Kidney epithelial cell (primary cell): Measurements from ENCODE around the gene HDAC9. TPM values are rescaled to one million over a fixed set of nuclear protein-coding genes. Genes with fewer than 3 reads are reported as not detected.

ENCODE experiments used
- DNase-seq: peaks from one replicate; pipeline ENCODE4 v3.0.0-alpha.2; 2010; ENCODE audit warnings: low read depth
- H3K27me3 ChIP-seq: 2 replicates; pipeline ENCODE4 v1.6.0; 2011; ENCODE audit warnings: low read length; ENCODE audit not compliant: control insufficient read depth, insufficient read depth
- H3K36me3 ChIP-seq: 2 replicates; pipeline ENCODE4 v1.5.1; 2011; ENCODE audit warnings: low read length; ENCODE audit not compliant: control insufficient read depth, insufficient read depth
- H3K4me3 ChIP-seq: 2 replicates; pipeline ENCODE4 v1.5.1; 2011; ENCODE audit warnings: low read depth, mild to moderate bottlenecking, control low read depth, low read length
- CTCF ChIP-seq: IDR thresholded peaks from 2 replicates; pipeline ENCODE4 v1.5.1; 2011; ENCODE audit warnings: mild to moderate bottlenecking, moderate library complexity, low read length, control low read depth, inconsistent platforms; ENCODE audit not compliant: insufficient read depth, poor library complexity, severe bottlenecking
- total RNA-seq: library from RNA; depleted of rRNA; stranded (reverse); fragments of >200 nt; gene quantifications from 2 replicates; pipeline ENCODE4 v1.2.3, GENCODE V29; 2015

Gene HDAC9
- total RNA-seq, 1 donor from 2014 or later: 84.5 TPM

GRCh38 chr7:18760046-18760445, 264.5 kb downstream of the HDAC9 start:
- Histone ChIP-seq H3K27me3 (no peaks in the 10 kb centered on the region), H3K36me3 (no peaks in the 10 kb centered on the region), H3K4me3 (no peak overlapping the region)
- DNase-seq: no peak
- TF ChIP-seq CTCF: no peak

- H3K36me3 ChIP-seq: no peaks in the 10 kb centered on the region
- no peak overlapping the region for H3K4me3 ChIP-seq
- no peak for DNase-seq
- no peaks in the 10 kb centered on the region for H3K27me3 ChIP-seq
- no peak for TF ChIP-seq CTCF
Measured at GRCh38 chr7:18760631-18761445, 265.3 kb downstream of the HDAC9 start.

GRCh38 chr7:18762189-18762588, 266.6 kb downstream of the HDAC9 start:
- no peaks in the 10 kb centered on the region for H3K27me3 ChIP-seq
- no peak for DNase-seq
- H3K36me3 ChIP-seq: no peaks in the 10 kb centered on the region
- TF ChIP-seq CTCF: no peak
- no peak overlapping the region for H3K4me3 ChIP-seq

- H3K36me3 ChIP-seq: no peaks in the 10 kb centered on the region
- no peak for TF ChIP-seq CTCF
- H3K27me3 ChIP-seq: no peaks in the 10 kb centered on the region
- H3K4me3 ChIP-seq: no peak overlapping the region
- no peak for DNase-seq
Measured at GRCh38 chr7:18768256-18768655, 272.7 kb downstream of the HDAC9 start.

- Histone ChIP-seq H3K4me3 (no peak overlapping the region), H3K27me3 (no peaks in the 10 kb centered on the region), H3K36me3 (no peaks in the 10 kb centered on the region)
- DNase-seq: peak; percentile 47
- no peak for TF ChIP-seq CTCF
Measured at GRCh38 chr7:18770154-18770811, 274.7 kb downstream of the HDAC9 start.

GRCh38 chr7:18770822-18771221, 275.3 kb downstream of the HDAC9 start:
- no peaks in the 10 kb centered on the region for H3K27me3 ChIP-seq
- no peak for TF ChIP-seq CTCF
- no peaks in the 10 kb centered on the region for H3K36me3 ChIP-seq
- H3K4me3 ChIP-seq: no peak overlapping the region
- no peak for DNase-seq
